ENCODE data around the gene ASIC2. TPM values are rescaled to one million over a fixed set of nuclear protein-coding genes. Genes with fewer than 3 reads are reported as not detected.
A peak's percentile ranks its signal among the peaks of the same experiment; 100 is the strongest.

ASIC2 gene
- total RNA-seq, 2 experiments from 2014 or later: not detected

DNA sequence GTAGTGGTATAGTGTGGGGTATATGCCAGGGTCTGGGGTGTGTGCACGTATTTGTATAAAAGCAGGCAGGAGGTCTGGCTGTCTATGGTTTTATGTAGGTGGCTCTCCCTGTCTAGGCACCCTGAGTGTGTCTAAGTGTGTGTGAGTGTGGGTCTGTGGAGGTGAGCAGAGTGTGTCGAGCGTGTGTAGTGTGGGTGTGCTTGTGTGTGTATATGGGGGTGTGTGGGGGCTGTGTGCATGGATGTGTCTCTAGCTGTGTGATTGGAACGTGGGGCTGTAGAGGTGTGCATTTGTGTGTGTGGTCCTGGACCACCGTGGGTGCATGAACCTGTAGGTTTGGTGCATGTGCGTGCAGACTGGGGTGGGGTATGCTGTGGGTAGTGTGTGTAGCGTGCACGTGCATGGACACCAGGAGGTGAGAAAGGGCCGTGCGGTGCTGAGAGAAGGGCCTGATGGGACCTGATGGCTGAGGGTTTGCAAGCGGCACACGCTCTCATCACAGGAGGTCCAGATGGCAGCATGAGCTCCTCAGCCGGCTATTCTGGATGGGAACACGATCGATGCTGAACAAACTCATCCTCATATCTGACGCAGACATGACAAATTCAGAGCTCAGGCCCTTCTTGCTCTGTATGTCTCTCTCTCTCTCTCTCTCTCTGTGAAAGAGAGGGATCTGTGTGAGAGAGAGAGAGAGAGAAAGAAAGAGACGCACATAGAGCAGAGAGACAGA is 273.8 kb downstream of the ASIC2 start:
- no peaks in the 10 kb centered on the region for H3K36me3 Mint-ChIP-seq
- no peak overlapping the region for H3K27ac Mint-ChIP-seq
- no peak for ATAC-seq
- no peak for DNase-seq
- no peak overlapping the region for H3K4me3 Mint-ChIP-seq
- H3K4me1 Mint-ChIP-seq: no peaks in the 10 kb centered on the region
- CTCF ChIA-PET: no interaction called here
- peaks cover 2% of the 10 kb centered on the region for H3K27me3 Mint-ChIP-seq
- H3K9me3 Mint-ChIP-seq (ENCODE audit: low read depth): no peaks in the 10 kb centered on the region

DNA sequence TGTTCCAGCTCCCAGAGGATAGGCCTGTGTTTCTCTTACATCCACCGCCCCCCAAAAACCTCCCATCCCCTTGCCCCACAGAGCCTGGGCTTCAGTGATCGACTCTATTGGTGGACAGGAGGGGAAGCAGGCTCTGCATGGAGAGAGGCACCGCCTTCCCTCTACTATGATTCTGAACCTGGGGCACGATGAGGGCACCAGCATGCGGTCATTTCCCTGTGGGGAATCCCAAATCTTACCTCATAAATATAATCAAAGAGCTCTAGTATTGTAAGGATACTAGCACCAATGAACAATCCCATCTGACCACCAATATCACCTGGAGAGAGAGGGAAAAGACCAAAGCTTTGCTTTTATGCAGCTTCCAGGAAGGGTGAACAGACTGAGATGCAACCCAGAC is 275.7 kb downstream of the ASIC2 start:
- Mint-ChIP-seq H3K4me1 (no peaks in the 10 kb centered on the region), H3K9me3 (ENCODE audit: low read depth) (no peaks in the 10 kb centered on the region), H3K27ac (no peak overlapping the region), H3K36me3 (no peaks in the 10 kb centered on the region), H3K4me3 (no peak overlapping the region), H3K27me3 (peaks cover 2% of the 10 kb centered on the region)
- ATAC-seq (no peak), DNase-seq (no peak)
- CTCF ChIA-PET: no interaction called here

DNA sequence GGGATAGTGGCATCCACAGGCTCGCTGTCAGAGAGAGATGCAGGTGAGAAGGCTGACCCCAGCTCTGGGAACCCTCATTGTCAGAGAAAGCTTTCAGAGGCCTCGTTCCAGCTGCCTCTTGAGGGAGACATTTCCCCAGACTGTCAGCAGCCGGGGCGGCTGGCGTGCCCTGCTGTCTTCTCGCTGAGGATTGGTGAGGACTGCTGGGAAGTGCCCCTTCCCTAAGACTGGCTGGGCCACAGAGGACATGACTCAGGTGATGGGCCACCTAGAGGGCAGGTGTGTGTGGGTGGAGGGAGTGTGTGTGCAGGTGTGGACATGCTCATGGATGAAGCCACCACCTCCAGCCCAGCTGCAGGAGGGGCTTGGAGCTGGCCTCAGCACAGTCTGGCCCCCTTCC is 276.2 kb downstream of the ASIC2 start:
- Mint-ChIP-seq H3K27me3 (peaks cover 2% of the 10 kb centered on the region), H3K36me3 (no peaks in the 10 kb centered on the region), H3K9me3 (ENCODE audit: low read depth) (no peaks in the 10 kb centered on the region), H3K4me1 (no peaks in the 10 kb centered on the region), H3K4me3 (no peak overlapping the region), H3K27ac (no peak overlapping the region)
- no peak for DNase-seq
- CTCF ChIA-PET: no interaction called here
- no peak for ATAC-seq

DNA sequence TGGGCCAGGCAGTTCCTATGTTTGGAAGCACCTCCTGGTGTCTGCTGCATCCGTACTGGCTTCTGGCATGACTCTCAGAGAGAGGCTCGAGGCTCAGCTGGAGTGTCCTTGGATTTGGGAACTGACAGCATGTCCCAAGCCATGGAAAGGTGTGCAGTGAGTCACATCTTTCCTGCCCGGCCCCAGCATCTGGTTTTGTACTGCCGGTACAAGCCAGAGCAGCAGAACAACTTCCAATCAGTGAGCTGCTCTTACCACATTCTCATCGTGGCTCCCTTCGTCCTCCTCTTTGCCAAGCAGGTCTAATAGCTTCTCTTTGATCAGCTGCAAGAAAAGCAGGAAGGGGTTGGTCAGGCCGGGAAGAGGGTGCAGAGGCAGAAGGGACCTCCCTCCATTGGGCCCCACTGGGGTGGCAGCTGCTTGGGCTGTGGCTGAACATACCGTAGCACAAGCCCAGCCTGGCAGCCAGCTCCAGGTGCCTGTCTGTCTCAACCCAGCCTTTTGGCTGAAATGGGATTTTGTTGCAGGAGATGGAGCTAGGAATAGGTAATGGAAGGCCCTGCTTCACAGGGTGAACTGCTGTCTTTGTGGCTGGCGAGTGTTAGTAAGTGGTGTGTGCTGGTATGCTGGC is 277.3 kb downstream of the ASIC2 start:
- Mint-ChIP-seq H3K36me3 (no peaks in the 10 kb centered on the region), H3K4me3 (no peak overlapping the region), H3K4me1 (no peaks in the 10 kb centered on the region), H3K27me3 (peaks cover 6% of the 10 kb centered on the region), H3K9me3 (ENCODE audit: low read depth) (no peaks in the 10 kb centered on the region), H3K27ac (no peak overlapping the region)
- ATAC-seq (no peak), DNase-seq (no peak)
- CTCF ChIA-PET: no interaction called here

DNA sequence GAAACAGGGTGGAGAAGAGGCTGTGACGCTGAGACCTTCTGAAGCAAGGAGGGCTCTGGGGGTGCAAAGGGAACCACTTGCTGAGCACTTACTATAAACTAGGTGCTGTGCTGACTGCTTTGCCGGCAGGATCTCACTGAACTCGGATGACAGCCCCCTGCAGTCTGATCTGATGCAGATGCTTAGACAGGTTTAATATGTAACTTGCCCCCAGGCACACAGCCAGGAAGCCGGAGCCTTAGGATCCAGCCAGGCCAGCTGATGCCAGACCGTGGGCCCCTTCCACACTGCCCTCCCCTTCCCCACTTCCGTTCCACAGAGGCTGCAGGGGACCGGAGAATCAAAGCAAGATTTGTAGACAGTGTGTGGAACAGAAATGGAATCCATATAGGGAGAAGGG is 278.3 kb downstream of the ASIC2 start:
- Mint-ChIP-seq H3K27ac (no peak overlapping the region), H3K4me1 (no peaks in the 10 kb centered on the region), H3K4me3 (no peak overlapping the region), H3K36me3 (no peaks in the 10 kb centered on the region), H3K27me3 (peaks cover 10% of the 10 kb centered on the region), H3K9me3 (ENCODE audit: low read depth) (no peaks in the 10 kb centered on the region)
- CTCF ChIA-PET: no interaction called here
- ATAC-seq (no peak), DNase-seq (no peak)

DNA sequence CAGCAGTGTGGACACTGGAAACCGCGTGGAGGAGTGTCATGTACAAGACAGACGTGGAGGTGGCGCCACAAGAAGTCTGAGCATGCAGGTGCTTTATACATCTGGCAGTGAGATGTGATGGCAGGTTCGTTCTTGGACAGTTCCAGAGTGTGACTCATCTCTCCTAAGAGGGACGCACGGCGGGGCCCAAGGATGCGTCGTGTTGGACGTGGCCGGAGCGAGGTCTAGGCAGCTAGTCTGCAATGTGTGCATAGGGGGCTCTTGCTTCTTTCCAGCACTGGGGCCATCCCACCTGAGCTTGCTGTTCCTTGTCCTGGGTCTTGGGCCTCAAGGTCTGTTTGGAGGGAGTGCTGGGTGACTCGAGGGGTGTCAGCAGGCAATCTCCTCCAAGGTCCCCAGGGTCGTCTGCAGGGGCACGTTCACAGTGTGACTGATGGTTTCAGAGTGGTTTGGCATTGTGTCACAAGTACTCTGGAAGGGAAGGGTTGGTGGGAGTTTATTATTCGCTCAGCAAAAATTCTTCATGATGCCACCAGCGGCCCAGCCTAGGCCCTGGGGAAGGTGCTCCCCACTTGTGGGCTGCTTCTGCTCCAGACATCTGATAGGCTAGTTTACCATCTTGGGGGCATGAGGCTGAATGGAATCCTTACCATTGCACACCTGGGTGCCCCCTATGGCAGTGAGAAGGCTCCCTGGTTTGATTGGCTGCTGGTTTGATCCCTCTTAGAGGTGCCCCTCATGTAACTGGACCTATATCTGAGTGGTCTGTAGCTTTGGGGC is 279.3 kb downstream of the ASIC2 start:
- ATAC-seq (no peak), DNase-seq (no peak)
- CTCF ChIA-PET: no interaction called here
- Mint-ChIP-seq H3K4me1 (no peaks in the 10 kb centered on the region), H3K36me3 (no peaks in the 10 kb centered on the region), H3K9me3 (ENCODE audit: low read depth) (no peaks in the 10 kb centered on the region), H3K4me3 (no peak overlapping the region), H3K27ac (no peak overlapping the region), H3K27me3 (peaks cover 16% of the 10 kb centered on the region)

DNA sequence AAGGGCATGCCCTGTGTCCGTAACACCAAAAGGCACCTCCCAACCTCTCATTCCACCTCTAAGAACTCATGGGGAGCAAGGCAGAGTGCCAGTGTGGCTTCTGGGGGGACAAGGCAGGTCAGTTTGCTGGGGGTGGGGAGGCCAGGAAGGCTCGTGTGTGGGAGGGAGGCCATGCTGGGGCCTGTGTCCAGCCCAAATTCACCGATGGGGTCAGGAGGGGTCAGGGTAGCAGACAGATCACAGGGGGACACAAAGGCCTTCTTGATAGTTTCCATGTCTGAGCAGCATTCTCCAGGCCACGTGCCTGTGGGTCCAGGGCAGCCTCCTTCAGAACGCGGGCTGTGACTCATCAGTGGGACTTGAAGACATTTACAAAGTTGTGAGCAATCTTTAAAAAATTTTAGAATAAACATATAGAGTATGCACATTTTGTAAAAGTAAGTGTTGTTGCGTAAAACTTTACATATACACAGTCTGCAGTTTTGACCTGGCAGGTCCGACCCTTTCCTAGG is 280.5 kb downstream of the ASIC2 start:
- H3K9me3 Mint-ChIP-seq (ENCODE audit: low read depth): no peaks in the 10 kb centered on the region
- CTCF ChIA-PET: no interaction called here
- no peaks in the 10 kb centered on the region for H3K4me1 Mint-ChIP-seq
- H3K27me3 Mint-ChIP-seq: peaks cover 21% of the 10 kb centered on the region
- no peak overlapping the region for H3K4me3 Mint-ChIP-seq
- no peaks in the 10 kb centered on the region for H3K36me3 Mint-ChIP-seq
- peak; percentile 28 for DNase-seq
- ATAC-seq: no peak
- H3K27ac Mint-ChIP-seq: no peak overlapping the region

DNA sequence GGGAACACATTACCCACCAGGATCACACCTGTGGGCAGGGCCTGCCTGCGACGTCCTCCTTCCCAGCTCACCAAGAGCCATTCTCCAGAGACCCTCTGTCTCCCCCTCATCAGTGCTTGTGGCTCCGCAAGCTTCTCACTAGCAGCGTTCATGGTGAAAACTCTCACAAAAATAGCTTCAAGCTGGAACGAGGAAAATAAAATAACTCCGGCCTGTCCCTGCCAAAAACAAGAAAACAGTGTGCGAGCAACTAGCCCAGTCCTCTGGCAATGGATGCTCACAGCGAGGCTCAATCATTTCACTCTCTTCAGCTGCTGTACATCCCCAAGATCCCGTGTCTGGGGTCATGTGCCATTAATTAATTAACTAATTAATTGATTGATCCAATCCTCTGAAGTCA is 283.5 kb downstream of the ASIC2 start:
- H3K27me3 Mint-ChIP-seq: peaks cover 25% of the 10 kb centered on the region
- H3K4me3 Mint-ChIP-seq: no peak overlapping the region
- ATAC-seq (no peak), DNase-seq (no peak)
- CTCF ChIA-PET: no interaction called here
- no peaks in the 10 kb centered on the region for H3K36me3 Mint-ChIP-seq
- H3K9me3 Mint-ChIP-seq (ENCODE audit: low read depth): no peaks in the 10 kb centered on the region
- no peak overlapping the region for H3K27ac Mint-ChIP-seq
- H3K4me1 Mint-ChIP-seq: no peaks in the 10 kb centered on the region

DNA sequence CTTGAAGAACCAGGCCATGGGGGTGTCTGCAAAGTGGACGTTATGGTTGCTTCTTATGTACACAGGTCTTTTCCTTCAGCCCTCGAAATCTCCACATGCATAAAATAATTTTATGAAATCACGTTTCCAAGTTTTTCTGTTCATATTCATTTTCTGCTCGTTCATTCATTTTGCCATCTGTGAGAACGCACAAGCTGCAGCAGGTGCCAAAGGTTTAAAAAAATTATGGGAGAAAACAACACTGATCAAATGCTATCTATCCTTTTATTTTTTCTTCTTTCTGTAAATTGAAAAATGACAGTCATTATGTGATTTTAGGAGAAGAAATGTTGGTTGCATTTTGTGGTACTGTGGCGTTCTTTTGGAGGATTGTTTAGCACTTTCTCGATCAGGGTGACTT is 285.9 kb downstream of the ASIC2 start:
- H3K9me3 Mint-ChIP-seq (ENCODE audit: low read depth): no peaks in the 10 kb centered on the region
- DNase-seq: no peak
- no peak for ATAC-seq
- no peaks in the 10 kb centered on the region for H3K4me1 Mint-ChIP-seq
- no peak overlapping the region for H3K27ac Mint-ChIP-seq
- H3K36me3 Mint-ChIP-seq: no peaks in the 10 kb centered on the region
- H3K27me3 Mint-ChIP-seq: peaks cover 31% of the 10 kb centered on the region
- H3K4me3 Mint-ChIP-seq: no peak overlapping the region
- CTCF ChIA-PET: interaction anchor here (3.0 kb wide), 1 partner anchor 9 kb away, joined by 11 read pairs; no protein-coding TSS in a partner anchor

DNA sequence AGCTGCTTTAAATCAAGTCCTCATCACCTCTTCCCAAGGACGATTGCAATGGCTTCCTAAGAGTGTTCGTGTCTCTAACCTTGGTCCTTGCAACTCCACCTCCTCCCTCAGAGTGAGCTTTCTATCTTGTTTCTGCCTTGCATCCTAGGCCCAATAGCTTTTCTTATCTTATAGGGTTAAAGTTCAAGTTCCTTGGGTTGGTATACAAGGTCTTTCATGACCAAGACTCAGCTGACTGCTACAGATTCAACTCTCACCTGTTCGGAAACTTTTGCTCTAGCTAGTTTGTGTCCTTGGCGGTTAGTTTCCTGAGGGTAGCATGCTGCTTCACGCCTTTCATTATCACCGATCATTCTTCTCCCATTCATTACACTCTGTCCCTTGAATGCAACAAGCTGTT is 290.8 kb downstream of the ASIC2 start:
- Mint-ChIP-seq H3K4me1 (peaks cover 4% of the 10 kb centered on the region), H3K9me3 (ENCODE audit: low read depth) (no peaks in the 10 kb centered on the region), H3K4me3 (no peak overlapping the region), H3K36me3 (no peaks in the 10 kb centered on the region), H3K27ac (no peak overlapping the region), H3K27me3 (peaks cover 34% of the 10 kb centered on the region)
- ATAC-seq (no peak), DNase-seq (no peak)
- CTCF ChIA-PET: interaction anchor here (1.4 kb wide), 1 partner anchor 343 kb away, joined by 4 read pairs; no protein-coding TSS in a partner anchor

DNA sequence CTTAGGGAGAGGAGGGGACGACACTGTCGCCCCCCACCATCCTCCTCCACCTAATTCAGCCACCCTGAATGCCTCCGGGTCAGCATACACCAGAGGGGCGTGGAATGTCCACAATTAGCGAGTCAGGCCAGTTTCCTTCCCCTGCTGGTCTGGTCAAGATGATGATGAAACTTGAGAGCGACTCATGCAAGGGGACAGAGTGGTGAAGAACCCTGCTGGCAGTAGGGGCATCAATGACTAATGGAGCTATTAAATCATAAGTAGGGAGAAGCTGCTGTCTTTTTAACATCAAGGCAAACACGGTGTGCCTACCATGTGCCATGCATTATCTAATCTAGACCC is 294.2 kb downstream of the ASIC2 start:
- Mint-ChIP-seq H3K36me3 (no peaks in the 10 kb centered on the region), H3K4me1 (peaks cover 4% of the 10 kb centered on the region), H3K9me3 (ENCODE audit: low read depth) (no peaks in the 10 kb centered on the region), H3K4me3 (no peak overlapping the region), H3K27ac (no peak overlapping the region), H3K27me3 (peaks cover 30% of the 10 kb centered on the region)
- ATAC-seq: no peak
- CTCF ChIA-PET: interaction anchor here (0.8 to 2.6 kb wide), 17 partner anchors 9 to 339 kb away, joined by 3 to 14 read pairs (median 5); no protein-coding TSS in a partner anchor
- DNase-seq: no peak

DNA sequence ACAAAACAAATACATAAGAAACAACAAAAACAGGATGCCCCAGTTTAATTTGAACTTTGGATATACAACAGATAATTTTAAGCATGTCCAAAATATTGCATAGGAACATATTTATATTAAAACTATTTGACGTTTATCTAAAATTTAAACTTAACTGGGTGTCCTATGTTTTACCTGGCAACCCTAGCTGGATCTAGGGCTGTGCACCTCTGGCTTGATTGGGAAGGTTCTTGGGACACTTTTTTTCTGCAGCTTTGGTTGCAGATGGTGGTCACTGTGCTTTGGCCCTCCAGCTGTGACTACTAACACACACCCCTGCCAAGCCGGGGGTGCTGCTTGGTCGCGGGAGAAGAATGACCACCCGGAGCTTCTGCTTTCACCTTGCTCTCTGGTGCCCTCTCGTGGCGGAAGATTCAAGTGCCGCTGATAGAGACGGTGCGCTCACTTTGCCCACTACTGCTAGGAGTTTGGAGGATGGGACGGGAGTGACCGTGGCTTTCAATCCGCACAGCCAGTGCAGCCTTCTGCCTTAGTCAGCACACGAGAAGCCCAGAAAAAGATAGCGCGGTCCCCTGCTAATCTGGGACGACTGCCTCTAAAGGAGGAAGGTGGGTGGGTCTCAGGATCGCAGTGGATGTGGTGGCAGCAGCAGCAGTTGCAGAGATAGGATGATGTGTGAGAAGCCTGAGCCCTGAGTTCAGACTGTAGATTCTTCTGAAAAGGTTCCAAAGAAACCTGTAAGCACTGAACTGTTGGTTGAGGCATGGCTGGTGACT is 294.8 kb downstream of the ASIC2 start:
- Mint-ChIP-seq H3K27me3 (peaks cover 30% of the 10 kb centered on the region), H3K9me3 (ENCODE audit: low read depth) (no peaks in the 10 kb centered on the region), H3K4me3 (no peak overlapping the region), H3K36me3 (no peaks in the 10 kb centered on the region), H3K4me1 (peaks cover 4% of the 10 kb centered on the region), H3K27ac (no peak overlapping the region)
- ATAC-seq (peak; percentile 81), DNase-seq (peak; percentile 81)
- CTCF ChIA-PET: interaction anchor here (0.8 to 2.6 kb wide), 31 partner anchors 9 to 339 kb away, joined by 3 to 14 read pairs (median 4); partner anchors contain the start of gene TMEM98

DNA sequence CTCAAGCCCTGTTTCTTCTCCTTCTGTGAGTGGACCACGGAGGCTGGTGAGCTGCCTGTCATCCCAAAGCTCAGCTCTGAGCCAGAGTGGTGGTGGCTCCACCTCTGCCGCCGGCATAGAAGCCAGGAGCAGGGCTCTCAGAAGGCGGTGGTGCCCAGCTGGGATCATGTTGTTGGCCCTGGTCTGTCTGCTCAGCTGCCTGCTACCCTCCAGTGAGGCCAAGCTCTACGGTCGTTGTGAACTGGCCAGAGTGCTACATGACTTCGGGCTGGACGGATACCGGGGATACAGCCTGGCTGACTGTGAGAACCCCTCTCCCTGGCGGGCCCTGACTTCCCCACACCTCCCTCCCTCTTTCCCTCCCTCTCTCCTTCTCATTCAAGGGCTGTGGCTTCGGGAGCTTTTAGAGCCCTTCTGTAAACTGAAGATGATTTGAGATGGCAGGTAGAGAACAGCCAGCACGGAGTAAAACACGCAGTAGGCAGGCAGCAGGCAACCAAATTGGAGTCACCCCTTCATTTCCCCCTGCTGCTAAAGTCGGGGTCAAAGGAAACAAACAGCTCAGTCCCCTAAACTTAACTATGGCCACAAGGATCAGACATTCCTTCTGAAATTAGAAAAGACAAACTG is 297.6 kb downstream of the ASIC2 start:
- Mint-ChIP-seq H3K27ac (no peak overlapping the region), H3K4me3 (no peak overlapping the region), H3K4me1 (peaks cover 8% of the 10 kb centered on the region), H3K9me3 (ENCODE audit: low read depth) (no peaks in the 10 kb centered on the region), H3K36me3 (no peaks in the 10 kb centered on the region), H3K27me3 (peaks cover 19% of the 10 kb centered on the region)
- ATAC-seq (no peak), DNase-seq (no peak)
- CTCF ChIA-PET: interaction anchor here (0.8 to 1.3 kb wide), 3 partner anchors 9 to 118 kb away, joined by 3 to 4 read pairs (median 3); partner anchors contain the start of gene MYO1D
